GM19043 (cell line): ENCODE results near the gene THSD4.
A peak's percentile ranks its signal among the peaks of the same experiment; 100 is the strongest.

Source experiments
- ATAC-seq: cut with Tn5 transposase; IDR thresholded peaks from one replicate; pipeline ENCODE4 v1.9.1; 2021; ENCODE audit warnings: low read depth; ENCODE audit not compliant: unreplicated experiment

Gene THSD4

DNA sequence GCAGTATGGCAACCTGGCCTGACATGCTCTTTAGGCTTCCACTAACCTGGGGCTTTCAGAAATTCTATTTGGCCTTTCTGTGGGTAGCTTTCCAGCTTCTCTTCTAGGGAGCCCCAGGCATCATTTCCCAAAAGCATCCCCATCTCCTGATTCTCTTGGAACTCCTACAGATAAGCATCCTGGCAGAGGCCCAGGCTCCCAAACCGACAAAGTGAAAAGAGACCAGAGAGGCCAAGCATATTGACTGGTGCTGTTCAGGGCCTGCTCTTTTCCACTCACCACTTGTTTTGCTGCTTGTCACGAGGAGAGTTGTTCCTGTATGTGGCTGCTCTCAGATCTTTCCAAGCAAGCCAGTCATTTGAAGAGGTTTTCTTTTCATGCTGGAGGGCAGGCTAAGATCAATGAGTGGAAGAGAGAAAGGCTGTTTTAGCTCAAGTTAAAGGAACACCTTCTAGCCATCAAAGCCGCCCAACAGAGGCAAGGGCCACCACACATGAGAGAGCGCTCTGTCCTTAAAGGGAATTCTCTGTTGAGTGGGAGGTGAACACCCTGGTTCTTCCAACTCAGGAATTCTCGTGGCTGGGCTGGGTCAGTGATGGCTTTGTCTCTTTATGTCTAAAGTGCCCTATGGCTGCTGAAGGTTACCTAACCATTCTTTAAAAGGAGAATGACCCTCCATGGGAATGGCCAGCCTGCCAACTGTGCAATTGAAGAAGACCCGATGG is 664.0 kb downstream of the THSD4 start:
- ATAC-seq = no peak

- ATAC-seq = peak; percentile 55
Observed at GRCh38 chr15:71780115-71780976, 665.1 kb downstream of the THSD4 start.

- peak; percentile 54 for ATAC-seq
Observed at GRCh38 chr15:71781179-71781964, 666.1 kb downstream of the THSD4 start.

GRCh38 chr15:71781965-71782265 is 666.6 kb downstream of the THSD4 start:
- ATAC-seq = no peak

DNA sequence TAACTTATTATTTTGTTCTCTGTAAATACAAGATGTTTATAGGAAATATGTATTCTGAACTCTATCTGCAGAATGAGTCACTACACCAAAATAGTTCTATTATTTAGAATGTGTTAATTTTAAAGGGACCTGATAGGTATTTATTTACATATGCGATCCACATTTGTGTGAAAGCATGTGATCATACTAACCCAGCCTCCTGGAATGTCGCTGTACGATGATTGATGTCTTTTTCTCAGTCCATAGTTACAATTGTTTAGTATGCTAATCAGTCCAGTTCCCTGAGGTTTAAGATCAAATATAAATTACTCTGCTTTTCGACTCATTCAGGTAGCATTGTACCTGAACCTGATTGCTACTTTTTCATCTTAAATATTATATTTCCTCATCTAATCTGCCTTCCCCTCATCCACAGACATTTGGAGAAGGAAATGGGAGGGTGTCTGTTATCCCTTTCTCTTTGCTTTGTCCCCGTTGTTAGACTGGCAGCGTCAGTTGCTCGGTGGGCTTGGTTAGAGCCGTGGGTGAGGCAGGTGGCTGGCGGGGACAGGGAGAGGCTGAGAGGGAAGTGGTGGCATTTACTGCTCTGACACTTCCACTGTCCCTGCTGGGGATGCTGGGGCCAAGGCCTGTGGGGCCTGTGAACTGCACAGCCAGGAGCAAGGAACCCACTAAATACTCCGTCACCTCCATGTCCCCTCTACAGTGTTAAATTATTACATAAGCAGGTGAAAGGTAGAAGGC is 667.3 kb downstream of the THSD4 start:
- no peak for ATAC-seq

- ATAC-seq = no peak
Observed at GRCh38 chr15:71784719-71785118, 669.4 kb downstream of the THSD4 start.

DNA sequence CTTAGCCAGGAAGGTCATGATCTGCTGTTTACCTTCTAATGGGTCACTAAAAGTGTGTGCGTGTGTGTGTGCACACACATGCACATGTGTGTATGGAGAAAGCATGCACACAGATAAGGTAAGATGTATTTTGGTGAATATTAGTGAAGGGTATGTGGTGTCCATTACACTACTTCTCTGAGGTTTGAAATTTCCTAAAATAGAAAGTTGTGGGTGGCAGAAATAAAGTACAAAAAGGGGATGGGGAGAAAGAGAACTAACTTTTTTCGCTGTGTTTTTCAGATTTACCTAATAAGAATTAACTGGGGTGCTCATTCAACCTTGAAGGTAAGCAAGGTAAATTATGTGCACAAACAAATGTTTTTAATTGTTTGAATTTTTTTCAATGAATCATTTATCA is 670.7 kb downstream of the THSD4 start:
- ATAC-seq = no peak

DNA sequence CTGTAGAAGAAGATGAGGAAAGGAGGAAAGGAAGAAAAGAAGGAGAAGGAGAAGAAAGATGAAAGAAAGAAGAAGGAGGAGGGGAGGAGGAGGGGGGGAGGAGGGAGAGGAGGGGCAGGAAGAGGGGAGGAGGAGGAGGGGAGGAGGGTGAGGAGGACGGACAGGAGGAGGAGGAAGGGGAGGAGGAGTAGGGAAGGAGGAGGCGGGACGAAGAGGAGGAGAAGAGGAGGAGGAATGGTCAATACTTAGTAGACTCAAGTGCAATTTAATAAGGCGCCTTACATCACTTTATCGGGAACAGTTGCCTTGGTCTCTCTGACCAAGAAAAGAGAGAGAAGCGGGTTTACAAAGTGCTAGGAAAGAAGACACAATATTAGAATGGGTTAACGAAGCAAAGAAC is 671.4 kb downstream of the THSD4 start:
- no peak for ATAC-seq

GRCh38 chr15:71788646-71789579 is 673.6 kb downstream of the THSD4 start:
- no peak for ATAC-seq

DNA sequence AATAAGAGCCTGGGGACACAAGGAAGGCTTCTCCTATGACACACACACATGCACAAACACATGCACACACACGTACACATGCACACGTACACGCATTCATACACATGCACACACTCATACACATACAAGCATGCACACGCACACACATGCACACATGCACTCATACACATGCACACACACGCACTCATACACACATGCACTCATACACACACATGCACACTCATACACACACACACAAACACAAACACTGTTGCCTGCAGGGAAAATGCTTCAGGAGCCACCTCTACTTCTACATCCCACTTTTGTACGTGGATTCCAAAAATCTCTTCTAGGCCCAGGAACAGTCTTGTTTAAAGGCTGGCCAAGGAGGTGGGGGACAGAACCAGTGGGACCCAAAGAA is 674.3 kb downstream of the THSD4 start:
- no peak for ATAC-seq

DNA sequence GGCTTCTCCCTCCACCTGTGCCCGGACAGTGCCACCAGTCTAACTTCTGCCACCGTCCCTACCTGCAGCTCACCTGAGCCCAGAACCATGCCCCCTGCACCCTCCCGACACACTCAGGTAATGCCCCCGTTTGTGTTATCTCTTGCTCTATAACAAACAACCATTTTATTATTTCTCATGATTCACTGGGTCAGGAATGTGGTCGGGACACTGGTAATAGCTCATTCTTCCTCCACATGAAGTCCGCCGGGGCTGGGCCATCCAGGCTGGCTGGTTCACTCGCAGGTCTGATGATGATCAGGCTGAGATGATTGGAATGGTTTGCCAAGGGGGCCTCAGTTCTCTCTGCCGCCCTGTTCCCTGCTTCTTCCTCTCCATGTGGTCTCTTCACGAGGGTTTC is 674.8 kb downstream of the THSD4 start:
- ATAC-seq = no peak

DNA sequence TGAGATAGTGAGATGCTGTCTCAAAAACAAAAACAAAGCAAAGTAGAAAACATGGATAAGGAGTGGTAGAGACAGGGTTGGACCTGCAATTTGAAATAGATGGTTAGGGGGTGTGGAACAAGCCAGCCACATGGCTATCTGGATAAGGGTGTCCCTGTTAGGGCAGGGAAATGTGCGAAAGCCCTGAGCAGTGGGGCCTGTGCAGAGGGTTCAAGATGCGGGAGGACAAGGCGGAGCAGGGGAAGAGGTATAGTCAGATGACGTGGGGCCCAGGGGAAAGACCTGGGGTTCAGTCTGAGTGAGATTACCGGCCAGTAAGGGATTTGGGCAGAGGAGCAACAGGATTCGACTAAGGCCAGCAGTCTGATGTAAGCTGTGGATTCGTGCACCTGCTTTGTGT is 676.7 kb downstream of the THSD4 start:
- no peak for ATAC-seq

DNA sequence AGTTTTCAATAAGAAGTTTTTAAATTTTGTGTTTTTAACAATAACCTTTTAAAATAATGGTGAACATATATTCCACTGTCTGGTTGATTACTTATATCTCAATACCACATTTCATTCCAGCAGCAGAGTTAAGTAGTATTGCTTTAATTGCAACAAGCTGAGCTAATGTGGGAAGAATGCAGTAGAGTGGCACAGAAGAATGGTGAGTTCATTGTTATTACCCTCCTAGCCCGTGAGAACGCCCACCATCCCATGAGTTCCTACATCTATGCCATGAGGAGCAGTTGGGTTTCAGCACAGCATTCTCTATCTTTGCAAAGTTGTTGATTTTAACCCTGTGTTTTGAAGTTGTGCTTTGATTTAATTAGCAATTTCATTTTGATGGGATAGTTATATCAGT is 677.2 kb downstream of the THSD4 start:
- no peak for ATAC-seq

DNA sequence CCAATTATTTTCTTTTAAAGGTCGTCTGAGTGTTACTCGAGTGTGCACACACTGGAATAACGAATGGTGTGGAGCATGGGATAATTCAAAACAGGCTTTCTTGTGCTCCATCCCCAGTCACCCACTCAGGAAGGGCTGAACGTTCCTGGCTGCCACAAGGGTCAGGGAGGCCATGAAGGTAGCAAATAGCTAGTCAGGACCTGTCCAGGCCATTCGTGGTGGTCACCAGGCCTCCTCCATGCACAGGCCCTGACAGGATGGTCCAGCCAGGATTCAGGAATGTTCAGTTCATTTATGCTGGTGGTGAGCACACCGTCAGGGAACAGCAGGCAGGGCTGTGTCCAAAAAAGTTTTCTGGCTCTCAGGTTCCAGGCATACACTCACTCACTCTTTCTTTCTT is 683.4 kb downstream of the THSD4 start:
- no peak for ATAC-seq

DNA sequence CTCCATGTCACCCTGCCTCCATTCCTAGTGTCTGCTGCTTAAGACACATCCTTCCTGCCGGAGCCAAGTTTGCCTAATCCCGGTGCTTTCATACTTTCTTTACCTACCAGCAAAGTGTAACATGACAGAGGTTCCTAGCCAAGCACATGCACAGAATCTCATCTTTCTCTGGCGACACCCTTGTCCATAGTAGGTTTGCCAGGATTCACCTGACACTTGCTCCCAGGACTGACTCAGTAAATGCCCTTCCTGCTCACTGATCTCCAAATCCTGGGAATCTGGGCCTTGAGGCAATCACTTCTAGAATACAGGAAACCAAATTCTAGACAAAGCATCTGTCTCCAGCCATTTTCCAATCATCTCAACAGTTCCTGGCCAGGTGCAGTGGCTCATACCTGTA is 684.9 kb downstream of the THSD4 start:
- no peak for ATAC-seq

DNA sequence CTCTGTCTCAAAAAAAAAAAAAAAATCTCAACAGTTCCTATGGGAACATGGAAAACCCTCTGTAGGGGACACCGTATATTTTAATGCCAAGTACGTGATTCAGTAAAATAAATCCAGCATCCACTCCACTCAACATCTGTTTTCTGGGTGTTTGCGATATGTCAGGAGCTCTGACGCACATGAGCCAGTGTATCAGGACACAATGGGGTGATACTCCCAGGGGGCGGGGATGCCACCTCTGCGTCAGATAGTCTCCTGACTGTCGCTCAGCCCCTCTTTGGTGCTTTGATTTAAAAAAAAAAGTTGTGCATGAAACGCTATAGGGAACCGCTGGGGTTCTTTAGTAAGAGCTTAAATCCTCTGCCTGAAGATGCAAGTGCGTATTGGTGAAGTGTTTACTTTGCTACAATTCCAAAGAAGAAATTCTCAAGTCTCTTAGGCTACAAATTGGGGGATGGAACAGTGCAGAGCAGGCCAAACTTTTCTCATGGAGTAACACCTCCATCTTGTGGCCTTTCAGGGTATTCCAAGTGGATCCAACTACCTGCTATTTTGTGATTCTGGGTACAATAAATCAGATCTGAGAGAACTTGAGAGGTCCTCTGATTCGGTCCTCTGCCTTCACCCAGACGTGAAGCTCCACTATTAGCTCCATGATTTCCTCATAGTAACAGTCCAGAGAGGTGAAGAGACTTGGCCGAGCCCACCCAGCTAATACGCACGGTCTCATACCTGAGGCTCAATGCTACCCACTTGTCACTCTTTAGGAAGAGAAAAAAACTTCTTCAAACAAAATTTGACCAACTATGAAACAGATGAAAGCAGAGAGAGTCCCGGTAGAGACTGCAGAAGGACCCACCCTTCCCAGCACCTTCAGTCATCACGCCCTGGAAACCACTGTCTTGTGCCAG is 685.8 kb downstream of the THSD4 start:
- ATAC-seq = no peak

GRCh38 chr15:71801935-71802655 is 686.8 kb downstream of the THSD4 start:
- no peak for ATAC-seq

GRCh38 chr15:71802770-71803169 is 687.5 kb downstream of the THSD4 start:
- no peak for ATAC-seq
